SJSA1 (cell line): Measurements from ENCODE around the gene RAD51B. TPM values are rescaled to one million over a fixed set of nuclear protein-coding genes. Genes with fewer than 3 reads are reported as not detected.

ENCODE experiments used
- DNase-seq, 2 experiments: peaks; one replicate each; pipeline ENCODE4 v3.0.0-alpha.2; 2015 to 2020; ENCODE audit warnings: low spot score in 2 of 2, low read depth in 1 of 2
- H3K27ac ChIP-seq: fragments of 250-450 bp; sonication (Bioruptor Pico); 2 replicates; pipeline ENCODE4 v1.5.1; 2020; ENCODE audit warnings: mild to moderate bottlenecking, moderate library complexity
- H3K27me3 ChIP-seq: fragments of 250-450 bp; sonication (Bioruptor Pico); replicated peaks from 2 replicates; pipeline ENCODE4 v1.5.1; 2020; ENCODE audit warnings: mild to moderate bottlenecking, moderate library complexity
- H3K36me3 ChIP-seq: fragments of 250-450 bp; sonication (Bioruptor Pico); 2 replicates; pipeline ENCODE4 v1.5.1; 2020; ENCODE audit warnings: mild to moderate bottlenecking
- H3K4me1 ChIP-seq: fragments of 250-450 bp; sonication (Bioruptor Pico); replicated peaks from 2 replicates; pipeline ENCODE4 v1.6.1; 2021; ENCODE audit warnings: mild to moderate bottlenecking
- H3K4me3 ChIP-seq: fragments of 250-450 bp; sonication (Bioruptor Pico); 2 replicates; pipeline ENCODE4 v1.5.1; 2020; ENCODE audit warnings: mild to moderate bottlenecking
- H3K9me3 ChIP-seq: fragments of 250-450 bp; sonication (Bioruptor Pico); replicated peaks from 2 replicates; pipeline ENCODE4 v1.5.1; 2020; ENCODE audit warnings: mild to moderate bottlenecking
- total RNA-seq: library from RNA; depleted of rRNA; stranded (reverse); fragments of >200 nt; shearing (Covaris generic); gene quantifications from 2 replicates; pipeline ENCODE4 v1.2.3, GENCODE V29; 2014

Gene RAD51B
- total RNA-seq, 1 experiment from 2014 or later: 4.7 TPM

- H3K27ac ChIP-seq: peak overlapping the region; percentile 96
- peaks cover 68% of the 10 kb centered on the region for H3K4me1 ChIP-seq
- no peaks in the 10 kb centered on the region for H3K27me3 ChIP-seq
- no peak overlapping the region for H3K4me3 ChIP-seq
- DNase-seq: no peak
- no peaks in the 10 kb centered on the region for H3K9me3 ChIP-seq
- no peaks in the 10 kb centered on the region for H3K36me3 ChIP-seq
Measured at GRCh38 chr14:68139431-68140075, 320.0 kb downstream of the RAD51B start.

- peaks cover 70% of the 10 kb centered on the region for H3K4me1 ChIP-seq
- H3K27me3 ChIP-seq: no peaks in the 10 kb centered on the region
- peak; percentile 75 for DNase-seq
- H3K9me3 ChIP-seq: no peaks in the 10 kb centered on the region
- peak overlapping the region; percentile 96 for H3K27ac ChIP-seq
- no peak overlapping the region for H3K4me3 ChIP-seq
- no peaks in the 10 kb centered on the region for H3K36me3 ChIP-seq
Measured at GRCh38 chr14:68140076-68140741, 320.6 kb downstream of the RAD51B start.

- H3K4me3 ChIP-seq: no peak overlapping the region
- H3K4me1 ChIP-seq: peaks cover 70% of the 10 kb centered on the region
- H3K9me3 ChIP-seq: no peaks in the 10 kb centered on the region
- H3K36me3 ChIP-seq: no peaks in the 10 kb centered on the region
- H3K27ac ChIP-seq: peak overlapping the region; percentile 96
- no peaks in the 10 kb centered on the region for H3K27me3 ChIP-seq
- DNase-seq: no peak
Measured at GRCh38 chr14:68140806-68141205, 321.2 kb downstream of the RAD51B start.

GRCh38 chr14:68141281-68142088, 321.9 kb downstream of the RAD51B start:
- no peak for DNase-seq
- H3K4me1 ChIP-seq: peaks cover 77% of the 10 kb centered on the region

GRCh38 chr14:68143341-68143841, 323.8 kb downstream of the RAD51B start:
- no peaks in the 10 kb centered on the region for H3K27me3 ChIP-seq
- H3K27ac ChIP-seq: no peak overlapping the region
- H3K4me1 ChIP-seq: peaks cover 78% of the 10 kb centered on the region
- DNase-seq: no peak
- no peak overlapping the region for H3K4me3 ChIP-seq
- H3K36me3 ChIP-seq: 0 out of 2 replicates have a peak, but pooled peaks cover 2% of the 10 kb centered on the region
- no peaks in the 10 kb centered on the region for H3K9me3 ChIP-seq

More at GRCh38 chr14:68141281-68142088, 321.9 kb downstream of the RAD51B start:
- 0 out of 2 replicates have a peak, but pooled peaks cover 2% of the 10 kb centered on the region for H3K36me3 ChIP-seq
- no peak overlapping the region for H3K4me3 ChIP-seq
- H3K9me3 ChIP-seq: no peaks in the 10 kb centered on the region
- H3K27ac ChIP-seq: peak overlapping the region; percentile 96
- no peaks in the 10 kb centered on the region for H3K27me3 ChIP-seq

GRCh38 chr14:68144051-68144681, 324.6 kb downstream of the RAD51B start:
- Histone ChIP-seq H3K27me3 (no peaks in the 10 kb centered on the region), H3K9me3 (no peaks in the 10 kb centered on the region), H3K4me3 (no peak overlapping the region), H3K27ac (no peak overlapping the region), H3K36me3 (0 out of 2 replicates have a peak, but pooled peaks cover 2% of the 10 kb centered on the region), H3K4me1 (peaks cover 78% of the 10 kb centered on the region)
- DNase-seq: no peak

- H3K9me3 ChIP-seq: no peaks in the 10 kb centered on the region
- no peak for DNase-seq
- no peak overlapping the region for H3K4me3 ChIP-seq
- H3K27ac ChIP-seq: no peak overlapping the region
- H3K36me3 ChIP-seq: 0 out of 2 replicates have a peak, but pooled peaks cover 2% of the 10 kb centered on the region
- no peaks in the 10 kb centered on the region for H3K27me3 ChIP-seq
- H3K4me1 ChIP-seq: peaks cover 70% of the 10 kb centered on the region
Measured at GRCh38 chr14:68145036-68145435, 325.5 kb downstream of the RAD51B start.

GRCh38 chr14:68145539-68145938, 326.0 kb downstream of the RAD51B start:
- DNase-seq: no peak
- H3K4me1 ChIP-seq: peaks cover 64% of the 10 kb centered on the region
- H3K36me3 ChIP-seq: 0 out of 2 replicates have a peak, but pooled peaks cover 2% of the 10 kb centered on the region
- H3K9me3 ChIP-seq: no peaks in the 10 kb centered on the region
- no peak overlapping the region for H3K4me3 ChIP-seq
- H3K27me3 ChIP-seq: no peaks in the 10 kb centered on the region
- peak overlapping the region; percentile 94 for H3K27ac ChIP-seq

GRCh38 chr14:68146818-68147217, 327.2 kb downstream of the RAD51B start:
- no peak overlapping the region for H3K4me3 ChIP-seq

GRCh38 chr14:68147303-68147702, 327.7 kb downstream of the RAD51B start:
- no peaks in the 10 kb centered on the region for H3K9me3 ChIP-seq
- 0 out of 2 replicates have a peak, but pooled peaks cover 2% of the 10 kb centered on the region for H3K36me3 ChIP-seq
- H3K4me3 ChIP-seq: no peak overlapping the region
- H3K4me1 ChIP-seq: peaks cover 47% of the 10 kb centered on the region
- peak overlapping the region; percentile 94 for H3K27ac ChIP-seq
- no peak for DNase-seq
- H3K27me3 ChIP-seq: no peaks in the 10 kb centered on the region

More at GRCh38 chr14:68146818-68147217, 327.2 kb downstream of the RAD51B start:
- Histone ChIP-seq H3K36me3 (0 out of 2 replicates have a peak, but pooled peaks cover 2% of the 10 kb centered on the region), H3K27me3 (no peaks in the 10 kb centered on the region), H3K27ac (peak overlapping the region; percentile 94), H3K4me1 (peaks cover 52% of the 10 kb centered on the region), H3K9me3 (no peaks in the 10 kb centered on the region)
- peak; percentile 82 to 84 for DNase-seq

- Histone ChIP-seq H3K4me3 (no peak overlapping the region), H3K27ac (peak overlapping the region; percentile 94), H3K36me3 (0 out of 2 replicates have a peak, but pooled peaks cover 2% of the 10 kb centered on the region), H3K4me1 (peaks cover 47% of the 10 kb centered on the region), H3K9me3 (no peaks in the 10 kb centered on the region), H3K27me3 (no peaks in the 10 kb centered on the region)
- no peak for DNase-seq
Measured at GRCh38 chr14:68148276-68148675, 328.7 kb downstream of the RAD51B start.

GRCh38 chr14:68148763-68149162, 329.2 kb downstream of the RAD51B start:
- H3K27ac ChIP-seq: no peak overlapping the region
- H3K36me3 ChIP-seq: 0 out of 2 replicates have a peak, but pooled peaks cover 2% of the 10 kb centered on the region
- H3K27me3 ChIP-seq: no peaks in the 10 kb centered on the region
- H3K9me3 ChIP-seq: no peaks in the 10 kb centered on the region
- no peak for DNase-seq
- peaks cover 47% of the 10 kb centered on the region for H3K4me1 ChIP-seq
- no peak overlapping the region for H3K4me3 ChIP-seq

GRCh38 chr14:68153275-68153674, 333.7 kb downstream of the RAD51B start:
- Histone ChIP-seq H3K27ac (no peak overlapping the region), H3K4me1 (peaks cover 8% of the 10 kb centered on the region), H3K36me3 (no peaks in the 10 kb centered on the region), H3K27me3 (no peaks in the 10 kb centered on the region), H3K4me3 (no peak overlapping the region), H3K9me3 (no peaks in the 10 kb centered on the region)
- no peak for DNase-seq
